H9 (cell line): ENCODE measurements around the gene CHN1. TPM values are rescaled to one million over a fixed set of nuclear protein-coding genes. Genes with fewer than 3 reads are reported as not detected.

Experiments
- DNase-seq: peaks from one replicate; pipeline ENCODE4 v3.0.0-alpha.2; 2017
- H2AFZ ChIP-seq: one replicate; pipeline ENCODE4 v1.6.1; 2013; ENCODE audit warnings: mild to moderate bottlenecking, low read length, control low read depth, moderate library complexity
- H2AK5ac ChIP-seq: 2 replicates; pipeline ENCODE4 v1.6.1; 2013; ENCODE audit warnings: low read length, control low read depth, mixed read lengths; ENCODE audit not compliant: insufficient read length
- H2BK120ac ChIP-seq: one replicate; pipeline ENCODE4 v1.6.1; 2013; ENCODE audit warnings: low read depth, mild to moderate bottlenecking, low read length, control low read depth, inconsistent platforms; ENCODE audit not compliant: poor library complexity, severe bottlenecking
- H2BK12ac ChIP-seq: 2 replicates; pipeline ENCODE4 v1.6.1; 2013; ENCODE audit warnings: low read length, control low read depth, mixed read lengths, low read depth; ENCODE audit not compliant: insufficient read length
- H2BK15ac ChIP-seq: 2 replicates; pipeline ENCODE4 v1.6.1; 2013; ENCODE audit warnings: low read depth, low read length, control low read depth
- H2BK20ac ChIP-seq: one replicate; pipeline ENCODE4 v1.6.1; 2013; ENCODE audit warnings: low read depth, mild to moderate bottlenecking, low read length, control low read depth, inconsistent platforms; ENCODE audit not compliant: poor library complexity, severe bottlenecking
- H2BK5ac ChIP-seq: 2 replicates; pipeline ENCODE4 v1.6.1; 2013; ENCODE audit warnings: low read length, control low read depth, mixed read lengths; ENCODE audit not compliant: insufficient read length
- H3K14ac ChIP-seq: 2 replicates; pipeline ENCODE4 v1.6.1; 2013; ENCODE audit warnings: low read length, control low read depth; ENCODE audit not compliant: insufficient read depth
- H3K18ac ChIP-seq: 2 replicates; pipeline ENCODE4 v1.6.1; 2013; ENCODE audit warnings: low read depth, mild to moderate bottlenecking, mixed read lengths, low read length, control low read depth; ENCODE audit not compliant: insufficient read length
- H3K23ac ChIP-seq: 2 replicates; pipeline ENCODE4 v1.6.1; 2013; ENCODE audit warnings: low read length, control low read depth, mixed read lengths, low read depth; ENCODE audit not compliant: insufficient read length
- H3K23me2 ChIP-seq: 2 replicates; pipeline ENCODE4 v1.6.1; 2013; ENCODE audit warnings: low read depth, mild to moderate bottlenecking, mixed read lengths, low read length, control low read depth; ENCODE audit not compliant: insufficient read length, poor library complexity, severe bottlenecking
- H3K27ac ChIP-seq: 2 replicates; pipeline ENCODE4 v1.5.1; 2013; ENCODE audit warnings: low read length, control low read depth, mixed read lengths, low read depth; ENCODE audit not compliant: insufficient read length
- H3K27me3 ChIP-seq: 2 replicates; pipeline ENCODE4 v1.6.1; 2013; ENCODE audit warnings: low read length, control low read depth, inconsistent platforms; ENCODE audit not compliant: insufficient read depth
- H3K4ac ChIP-seq: 2 replicates; pipeline ENCODE4 v1.6.1; 2013; ENCODE audit warnings: low read depth, mild to moderate bottlenecking, control low read depth, inconsistent platforms, low read length, moderate library complexity
- H3K4me1 ChIP-seq: 2 replicates; pipeline ENCODE4 v1.6.1; 2013; ENCODE audit warnings: low read length, control low read depth, inconsistent platforms; ENCODE audit not compliant: insufficient read depth
- H3K4me2 ChIP-seq: 2 replicates; pipeline ENCODE4 v1.6.1; 2013; ENCODE audit warnings: low read length, control low read depth, mixed read lengths; ENCODE audit not compliant: insufficient read length, insufficient read depth
- H3K56ac ChIP-seq: 2 replicates; pipeline ENCODE4 v1.6.1; 2013; ENCODE audit warnings: low read depth, mild to moderate bottlenecking, mixed read lengths, low read length, control low read depth; ENCODE audit not compliant: insufficient read length
- H3K79me1 ChIP-seq: 2 replicates; pipeline ENCODE4 v1.6.1; 2013; ENCODE audit warnings: low read depth, mild to moderate bottlenecking, moderate library complexity, low read length, control low read depth, inconsistent platforms; ENCODE audit not compliant: insufficient read depth, poor library complexity, severe bottlenecking
- H3K79me2 ChIP-seq: 2 replicates; pipeline ENCODE4 v1.6.1; 2013; ENCODE audit warnings: low read length, control low read depth, inconsistent platforms; ENCODE audit not compliant: insufficient read depth
- H3K9ac ChIP-seq: 2 replicates; pipeline ENCODE4 v1.6.1; 2013; ENCODE audit warnings: low read length, control low read depth, mixed read lengths; ENCODE audit not compliant: insufficient read length; ENCODE audit errors: extremely low read depth
- H3K9me3 ChIP-seq: one replicate; pipeline ENCODE4 v1.6.1; 2013; ENCODE audit warnings: low read depth, low read length, inconsistent platforms; ENCODE audit not compliant: control insufficient read depth
- H3T11ph ChIP-seq: one replicate; pipeline ENCODE4 v1.6.1; 2013; ENCODE audit warnings: mild to moderate bottlenecking, low read length, control low read depth, inconsistent platforms
- H4K20me1 ChIP-seq: one replicate; pipeline ENCODE4 v1.6.1; 2013; ENCODE audit not compliant: control insufficient read depth, insufficient read length, insufficient read depth
- H4K5ac ChIP-seq: 2 replicates; pipeline ENCODE4 v1.6.1; 2013; ENCODE audit warnings: low read depth, mild to moderate bottlenecking, mixed read lengths, low read length, control low read depth; ENCODE audit not compliant: insufficient read length
- H4K8ac ChIP-seq: replicated peaks from 2 replicates; pipeline ENCODE4 v1.6.1; 2013; ENCODE audit warnings: low read length, control low read depth, mixed read lengths, low read depth; ENCODE audit not compliant: insufficient read length
- H4K91ac ChIP-seq: 2 replicates; pipeline ENCODE4 v1.6.1; 2013; ENCODE audit warnings: low read depth, mild to moderate bottlenecking, moderate library complexity, mixed read lengths, low read length, control low read depth; ENCODE audit not compliant: insufficient read length
- H3K27ac Mint-ChIP-seq, 3 experiments: 2 replicates in 2 of 3; 3 replicates in 1 of 3; pipeline ENCODE4 v1.8.0; 2020 to 2021; ENCODE audit warnings: mixed read lengths in 3 of 3, mild to moderate bottlenecking in 1 of 3, moderate library complexity in 1 of 3
- H3K27me3 Mint-ChIP-seq: 2 replicates; pipeline ENCODE4 v1.8.0; 2021; ENCODE audit warnings: low read depth, mild to moderate bottlenecking, moderate library complexity, mixed read lengths
- H3K36me3 Mint-ChIP-seq, 3 experiments: 2 replicates in 2 of 3; 3 replicates in 1 of 3; pipeline ENCODE4 v1.8.0; 2020 to 2021; ENCODE audit warnings: low read depth in 3 of 3, mixed read lengths in 3 of 3; ENCODE audit not compliant: insufficient read depth in 1 of 3
- H3K4me1 Mint-ChIP-seq, 2 experiments: 2 replicates each; pipeline ENCODE4 v1.8.0; 2020; ENCODE audit warnings: mixed read lengths in 2 of 2
- H3K4me3 Mint-ChIP-seq, 2 experiments: 2 replicates in 1 of 2; 3 replicates in 1 of 2; pipeline ENCODE4 v1.8.0; 2020 to 2021; ENCODE audit warnings: mild to moderate bottlenecking in 2 of 2, mixed read lengths in 2 of 2, moderate library complexity in 1 of 2
- H3K9me3 Mint-ChIP-seq, 2 experiments: 2 replicates in 1 of 2; 3 replicates in 1 of 2; pipeline ENCODE4 v1.8.0; 2020; ENCODE audit warnings: mild to moderate bottlenecking in 2 of 2, mixed read lengths in 2 of 2, moderate library complexity in 1 of 2
- CTCF ChIP-seq: fragments of 200-600 bp; sonication (generic); conservative IDR thresholded peaks from 3 replicates; pipeline ENCODE4 v1.8.0; 2021; ENCODE audit warnings: antibody characterized with exemption, mild to moderate bottlenecking
- WGBS: extraction: QIAGEN DNeasy Blood & Tissue Kit; methylation state at CpG from one replicate; pipeline ENCODE4 v1.1.7; 2013; ENCODE audit warnings: missing lambda C conversion rate, low lambda C conversion rate, mixed read lengths; ENCODE audit not compliant: insufficient read length; ENCODE audit errors: extremely low coverage; 5-methylcytosine and 5-hydroxymethylcytosine counted together
- total RNA-seq: library from RNA; stranded (reverse); gene quantifications from 2 replicates; pipeline ENCODE4 v1.2.1, GENCODE V29; 2021

The CHN1 gene
- total RNA-seq, 1 experiment from 2014 or later = 33.9 TPM

DNA sequence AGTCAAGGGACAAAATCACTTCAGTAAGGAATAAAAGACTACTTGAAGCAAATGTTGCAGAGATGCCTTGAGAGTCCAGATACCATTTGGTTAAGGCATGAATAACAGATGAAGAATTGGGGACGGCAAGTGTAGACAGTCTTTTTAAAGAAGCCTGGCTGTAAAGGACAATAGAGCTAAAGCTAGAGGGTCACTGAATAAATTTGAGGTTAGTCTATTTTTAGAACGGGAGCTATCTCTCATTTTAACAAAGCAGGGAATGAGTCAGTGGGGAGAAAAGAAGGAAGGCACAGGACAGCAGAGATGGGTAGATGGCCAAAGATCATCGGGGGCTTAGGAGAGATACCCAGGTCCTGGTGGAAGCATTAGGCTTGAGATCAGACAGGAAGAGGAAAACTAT, 30.6 kb upstream of the CHN1 start:
- TF ChIP-seq CTCF = no peak
- H2AK5ac ChIP-seq = no peak overlapping the region
- no peaks in the 10 kb centered on the region for H4K20me1 ChIP-seq
- H3K23me2 ChIP-seq = no peaks in the 10 kb centered on the region
- H3K27me3 Mint-ChIP-seq = no peaks in the 10 kb centered on the region
- H4K8ac ChIP-seq = no peak overlapping the region
- H4K5ac ChIP-seq = no peak overlapping the region
- no peaks in the 10 kb centered on the region for H3K27me3 ChIP-seq
- no peak overlapping the region for H3K4me3 Mint-ChIP-seq
- DNase-seq = no peak
- no peak overlapping the region for H2BK20ac ChIP-seq
- H4K91ac ChIP-seq = no peak overlapping the region
- H3K9me3 ChIP-seq = no peaks in the 10 kb centered on the region
- H3K9ac ChIP-seq = no peak overlapping the region
- WGBS = no CpG with 5 or more reads among the region's 3 CpGs
- no peaks in the 10 kb centered on the region for H3K79me1 ChIP-seq
- H3K27ac Mint-ChIP-seq = no peak overlapping the region
- H3K4me1 ChIP-seq = no peaks in the 10 kb centered on the region
- no peak overlapping the region for H3K56ac ChIP-seq
- H3K4me2 ChIP-seq = no peak overlapping the region
- H2BK12ac ChIP-seq = no peak overlapping the region
- H3K79me2 ChIP-seq = no peaks in the 10 kb centered on the region
- no peak overlapping the region for H2BK120ac ChIP-seq
- H3K9me3 Mint-ChIP-seq = no peaks in the 10 kb centered on the region
- H3K4ac ChIP-seq = no peak overlapping the region
- no peak overlapping the region for H3K18ac ChIP-seq
- no peak overlapping the region for H2AFZ ChIP-seq
- no peak overlapping the region for H3K14ac ChIP-seq
- no peak overlapping the region for H2BK15ac ChIP-seq
- H3K36me3 Mint-ChIP-seq = no peaks in the 10 kb centered on the region; a peak in 1 of 7 replicates
- no peak overlapping the region for H3K27ac ChIP-seq
- H3T11ph ChIP-seq = no peak overlapping the region
- no peak overlapping the region for H2BK5ac ChIP-seq
- H3K23ac ChIP-seq = no peak overlapping the region
- H3K4me1 Mint-ChIP-seq = peaks cover 6 to 8% of the 10 kb centered on the region in 2 experiments; a peak in 3 of 4 replicates
